ENCODE data around the gene ATG9B. TPM values are rescaled to one million over a fixed set of nuclear protein-coding genes. Genes with fewer than 3 reads are reported as not detected.
A peak's percentile ranks its signal among the peaks of the same experiment; 100 is the strongest.

Gene ATG9B
- total and polyA plus RNA-seq, 2 of the 13 experiments (the other 11 are each of a cell fraction or from before 2014, with no cell fraction given): 0.24 TPM; not detected in 1

DNA sequence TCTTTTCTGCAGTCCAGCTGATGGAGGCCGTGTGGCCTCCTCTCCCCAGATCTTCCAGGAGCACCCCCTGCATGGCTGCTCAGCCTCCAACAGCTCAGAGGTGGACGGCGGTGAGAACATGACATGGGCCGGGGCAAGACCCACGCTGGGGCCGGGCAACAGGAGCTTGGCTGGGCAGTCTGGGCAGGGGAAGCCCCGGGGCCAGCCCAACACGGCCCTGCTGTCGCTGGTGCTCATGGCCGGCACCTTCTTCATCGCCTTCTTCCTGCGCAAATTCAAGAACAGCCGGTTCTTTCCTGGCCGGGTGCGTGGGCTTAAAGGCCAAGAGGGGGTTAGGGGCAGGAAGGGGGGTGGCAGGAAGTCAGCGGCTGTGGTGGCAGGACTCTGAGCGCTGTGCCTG, 49.7 kb upstream of the ATG9B start:
- H3K4me2 ChIP-seq (ENCODE audit: low read depth, low read length): no peak overlapping the region
- BruUV-seq (replicated peaks): no TSS peak
- ChIA-PET POLR2A (interaction anchor here (3.4 kb wide), 1 partner anchor 11 kb away, joined by 30 read pairs; no protein-coding TSS in a partner anchor), CTCF (ENCODE audit: low intra/inter-chr PET ratio, low total read pairs) (no interaction called here)
- H3K27ac ChIP-seq (ENCODE audit: extremely low read length, insufficient read depth, low read length): no peak overlapping the region
- WGBS (ENCODE audit: low lambda C conversion rate): 97% methylated on average over 10 of the region's 17 CpGs
- ATAC-seq (no peak), DNase-seq (ENCODE audit: low spot score) (no peak), FAIRE-seq (no peak)
- peaks cover 3% of the 10 kb centered on the region for H3K4me1 ChIP-seq (ENCODE audit: insufficient read depth, low read length)
- intact Hi-C loops (cut with micrococcal nuclease; ENCODE audit: unreplicated experiment) (no loop called here), in situ Hi-C loops (cut with HindIII; ENCODE audit: extremely low pct_ligation_motif_present, low pct_unique_long_range_greater_than_20kb) (no loop called here)
- H3K36me3 ChIP-seq (replicated peaks in 1 of 2; ENCODE audit: control insufficient read depth in 1 of 2, insufficient read depth in 2 of 2, low read length in 2 of 2): peaks cover 20 to 57% of the 10 kb centered on the region in 2 experiments
- no peak overlapping the region for H3K9ac ChIP-seq (ENCODE audit: insufficient read depth, low read depth, low read length)
- no peak overlapping the region for H3K4me3 ChIP-seq (replicated peaks in 1 of 3; ENCODE audit: insufficient read depth in 1 of 3, low read depth in 2 of 3, low read length in 3 of 3)
- no peak overlapping the region for H2AFZ ChIP-seq (ENCODE audit: low read length)
- peaks cover 2% of the 10 kb centered on the region for H3K79me2 ChIP-seq (ENCODE audit: insufficient read depth, low read length)
- H3K27me3 ChIP-seq (ENCODE audit: control insufficient read depth in 1 of 2, insufficient read depth in 2 of 2, low read length in 2 of 2): no peaks in the 10 kb centered on the region
- H3K9me3 ChIP-seq (ENCODE audit: low read length): no peaks in the 10 kb centered on the region
- TF ChIP-seq ZNF282 (IDR thresholded peaks at IDR 0.05; ENCODE audit: partially characterized antibody) (no peak), RBFOX2 (IDR thresholded peaks at IDR 0.05; ENCODE audit: low read depth, low read length) (peak; percentile 52), RAD21 (CRISPR knock-in tag; IDR thresholded peaks at IDR 0.05) (no peak), AGO2 (optimal IDR thresholded peaks at IDR 0.05; ENCODE audit: low read depth, low read length) (peak; percentile 57)
- no peaks in the 10 kb centered on the region for H4K20me1 ChIP-seq (ENCODE audit: insufficient read depth, low read length)

DNA sequence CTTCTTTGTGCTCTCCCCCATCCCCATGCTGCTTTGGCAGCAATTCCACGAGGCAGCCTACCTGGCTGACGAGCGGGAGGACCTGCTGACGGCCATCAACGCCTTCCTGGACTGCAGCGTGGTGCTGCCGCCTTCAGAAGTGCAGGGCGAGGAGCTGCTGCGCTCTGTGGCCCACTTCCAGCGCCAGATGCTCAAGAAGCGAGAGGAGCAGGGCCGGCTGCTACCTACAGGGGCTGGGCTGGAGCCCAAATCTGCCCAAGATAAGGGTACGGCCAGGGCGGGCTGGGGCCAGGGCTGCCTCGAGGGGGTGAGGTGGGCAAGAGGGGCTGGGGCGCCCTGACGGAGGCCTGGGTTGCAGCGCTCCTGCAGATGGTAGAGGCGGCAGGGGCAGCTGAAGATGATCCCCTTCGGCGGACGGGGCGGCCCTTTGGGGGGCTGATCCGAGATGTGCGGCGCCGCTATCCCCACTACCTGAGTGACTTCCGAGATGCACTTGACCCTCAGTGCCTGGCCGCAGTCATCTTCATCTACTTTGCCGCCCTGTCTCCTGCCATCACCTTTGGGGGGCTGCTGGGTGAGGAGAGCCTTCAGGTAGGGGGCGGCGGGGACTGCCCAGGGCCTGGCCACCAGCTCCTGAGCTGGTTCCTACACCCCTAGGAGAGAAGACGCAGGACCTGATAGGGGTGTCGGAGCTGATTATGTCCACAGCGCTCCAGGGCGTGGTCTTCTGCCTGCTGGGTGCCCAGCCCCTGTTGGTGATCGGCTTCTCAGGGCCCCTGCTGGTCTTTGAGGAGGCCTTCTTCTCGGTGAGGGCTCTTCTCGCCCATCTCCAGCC, 47.0 kb upstream of the ATG9B start:
- no peaks in the 10 kb centered on the region for H4K20me1 ChIP-seq (ENCODE audit: insufficient read depth, low read length)
- H3K9ac ChIP-seq (ENCODE audit: insufficient read depth, low read depth, low read length): no peak overlapping the region
- no peaks in the 10 kb centered on the region for H3K27me3 ChIP-seq (ENCODE audit: control insufficient read depth in 1 of 2, insufficient read depth in 2 of 2, low read length in 2 of 2)
- no peak overlapping the region for H3K4me2 ChIP-seq (ENCODE audit: low read depth, low read length)
- no peak overlapping the region for H2AFZ ChIP-seq (ENCODE audit: low read length)
- WGBS (ENCODE audit: low lambda C conversion rate): 97% methylated on average over 24 of the region's 39 CpGs
- H3K27ac ChIP-seq (ENCODE audit: extremely low read length, insufficient read depth, low read length): no peak overlapping the region
- BruUV-seq (replicated peaks): no TSS peak
- ChIA-PET CTCF (ENCODE audit: low intra/inter-chr PET ratio, low total read pairs) (no interaction called here), POLR2A (interaction anchor here (2.2 to 3.4 kb wide), 2 partner anchors 9 to 10 kb away, joined by 7 to 30 read pairs; partner anchors contain the start of gene FASTK)
- DNase-seq (ENCODE audit: low spot score): no peak
- peaks cover 26 to 80% of the 10 kb centered on the region in 2 experiments for H3K36me3 ChIP-seq (replicated peaks in 1 of 2; ENCODE audit: control insufficient read depth in 1 of 2, insufficient read depth in 2 of 2, low read length in 2 of 2)
- H3K4me3 ChIP-seq (replicated peaks in 1 of 3; ENCODE audit: insufficient read depth in 1 of 3, low read depth in 2 of 3, low read length in 3 of 3): no peak overlapping the region
- no peaks in the 10 kb centered on the region for H3K4me1 ChIP-seq (ENCODE audit: insufficient read depth, low read length)
- no peak for FAIRE-seq
- TF ChIP-seq AGO2 (optimal IDR thresholded peaks at IDR 0.05; ENCODE audit: low read depth, low read length) (peak; percentile 48), FOXK2 (IDR thresholded peaks at IDR 0.05) (no peak)
- TF ChIP-seq, protein P1, sequence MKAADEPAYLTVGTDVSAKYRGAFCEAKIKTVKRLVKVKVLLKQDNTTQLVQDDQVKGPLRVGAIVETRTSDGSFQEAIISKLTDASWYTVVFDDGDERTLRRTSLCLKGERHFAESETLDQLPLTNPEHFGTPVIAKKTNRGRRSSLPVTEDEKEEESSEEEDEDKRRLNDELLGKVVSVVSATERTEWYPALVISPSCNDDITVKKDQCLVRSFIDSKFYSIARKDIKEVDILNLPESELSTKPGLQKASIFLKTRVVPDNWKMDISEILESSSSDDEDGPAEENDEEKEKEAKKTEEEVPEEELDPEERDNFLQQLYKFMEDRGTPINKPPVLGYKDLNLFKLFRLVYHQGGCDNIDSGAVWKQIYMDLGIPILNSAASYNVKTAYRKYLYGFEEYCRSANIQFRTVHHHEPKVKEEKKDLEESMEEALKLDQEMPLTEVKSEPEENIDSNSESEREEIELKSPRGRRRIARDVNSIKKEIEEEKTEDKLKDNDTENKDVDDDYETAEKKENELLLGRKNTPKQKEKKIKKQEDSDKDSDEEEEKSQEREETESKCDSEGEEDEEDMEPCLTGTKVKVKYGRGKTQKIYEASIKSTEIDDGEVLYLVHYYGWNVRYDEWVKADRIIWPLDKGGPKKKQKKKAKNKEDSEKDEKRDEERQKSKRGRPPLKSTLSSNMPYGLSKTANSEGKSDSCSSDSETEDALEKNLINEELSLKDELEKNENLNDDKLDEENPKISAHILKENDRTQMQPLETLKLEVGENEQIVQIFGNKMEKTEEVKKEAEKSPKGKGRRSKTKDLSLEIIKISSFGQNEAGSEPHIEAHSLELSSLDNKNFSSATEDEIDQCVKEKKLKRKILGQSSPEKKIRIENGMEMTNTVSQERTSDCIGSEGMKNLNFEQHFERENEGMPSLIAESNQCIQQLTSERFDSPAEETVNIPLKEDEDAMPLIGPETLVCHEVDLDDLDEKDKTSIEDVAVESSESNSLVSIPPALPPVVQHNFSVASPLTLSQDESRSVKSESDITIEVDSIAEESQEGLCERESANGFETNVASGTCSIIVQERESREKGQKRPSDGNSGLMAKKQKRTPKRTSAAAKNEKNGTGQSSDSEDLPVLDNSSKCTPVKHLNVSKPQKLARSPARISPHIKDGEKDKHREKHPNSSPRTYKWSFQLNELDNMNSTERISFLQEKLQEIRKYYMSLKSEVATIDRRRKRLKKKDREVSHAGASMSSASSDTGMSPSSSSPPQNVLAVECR (CRISPR knock-in tag; IDR thresholded peaks at IDR 0.05; ENCODE audit: borderline replicate concordance): no peak
- no peaks in the 10 kb centered on the region for H3K79me2 ChIP-seq (ENCODE audit: insufficient read depth, low read length)
- ATAC-seq: no peak
- H3K9me3 ChIP-seq (ENCODE audit: low read length): no peaks in the 10 kb centered on the region
- in situ Hi-C loops (cut with HindIII; ENCODE audit: extremely low pct_ligation_motif_present, low pct_unique_long_range_greater_than_20kb): no loop called here
- intact Hi-C loops (cut with micrococcal nuclease; ENCODE audit: unreplicated experiment): no loop called here
